CD4-positive, alpha-beta T cell treated with Interleukin-10 for 1 hour (primary cell): ENCODE results near the gene DNM2.
A peak's percentile ranks its signal among the peaks of the same experiment; 100 is the strongest.
"Not testable (repeated sequence)": the region's sequence is repeated elsewhere in the genome, so short reads cannot be mapped to it uniquely, and the experiment has no call there.

Experiments
- DNase-seq: peaks from one replicate; pipeline ENCODE4 v3.0.0-alpha.2; 2020

The DNM2 gene

DNA sequence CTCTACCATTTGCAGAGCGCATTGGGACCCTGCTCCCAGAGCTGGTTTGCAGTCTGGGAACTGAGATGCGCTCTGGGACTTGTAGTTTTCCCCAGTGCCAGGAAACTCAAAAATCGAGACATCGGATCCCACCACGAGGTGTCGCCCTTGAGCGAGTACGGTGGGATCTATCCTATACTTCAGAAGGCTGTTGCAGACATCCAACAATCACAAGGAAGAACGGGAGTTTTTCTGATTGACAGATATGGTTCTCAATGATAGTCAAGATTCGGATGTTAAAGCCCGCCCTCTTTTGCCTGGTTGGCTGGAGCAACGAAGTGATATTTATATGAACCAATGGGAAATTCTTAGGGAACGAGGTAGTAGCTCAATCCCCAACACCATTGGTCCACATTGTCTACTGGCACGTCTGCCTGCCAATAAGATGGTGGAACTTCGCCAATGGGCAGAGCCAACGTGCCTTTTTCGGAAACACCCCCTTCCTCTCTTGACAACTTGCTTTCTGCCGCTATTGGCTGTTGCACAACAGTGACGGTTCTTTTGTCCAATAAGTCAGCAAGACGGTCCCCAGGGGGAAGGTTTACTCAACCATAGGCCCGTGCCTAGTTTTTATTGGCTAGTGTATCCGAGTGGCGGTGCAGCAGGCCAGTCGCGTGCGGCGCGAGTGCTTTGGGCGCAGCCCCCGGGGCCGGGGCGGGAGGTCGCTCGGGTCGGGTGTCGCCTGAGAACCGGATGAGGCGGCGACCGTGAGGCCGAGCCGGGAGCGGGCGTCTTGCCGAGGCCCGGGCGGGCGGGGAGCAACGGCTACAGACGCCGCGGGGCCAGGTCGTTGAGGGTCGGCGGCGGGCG, at the start of gene DNM2:
Gene DNM2, plus strand, starts transcription at position 724 of the 849 bp plus-strand sequence. CDS start 164 bp downstream, outside the sequence.
- peak; percentile 100 for DNase-seq

DNA sequence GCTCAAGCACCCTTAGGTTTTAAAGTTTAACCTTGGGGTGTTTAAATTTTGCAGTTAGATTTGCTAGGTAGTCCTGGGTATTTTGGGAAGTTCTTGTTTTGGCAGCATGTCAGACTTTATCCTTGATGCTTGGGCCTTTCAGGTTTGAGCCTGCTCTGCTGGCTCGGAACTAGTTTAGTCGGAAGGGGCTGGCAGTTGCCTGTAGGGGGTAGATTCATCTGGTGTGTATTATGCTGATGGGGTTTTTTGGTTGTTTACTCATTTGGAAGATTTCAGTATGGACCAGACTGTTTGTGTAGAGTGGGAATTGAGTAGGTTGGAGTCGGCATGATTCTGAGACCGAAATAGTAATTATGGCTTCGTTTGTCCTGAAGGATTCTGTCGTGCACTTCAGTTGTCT, 48.6 kb upstream of the DNM2 start:
- no peak for DNase-seq

DNA sequence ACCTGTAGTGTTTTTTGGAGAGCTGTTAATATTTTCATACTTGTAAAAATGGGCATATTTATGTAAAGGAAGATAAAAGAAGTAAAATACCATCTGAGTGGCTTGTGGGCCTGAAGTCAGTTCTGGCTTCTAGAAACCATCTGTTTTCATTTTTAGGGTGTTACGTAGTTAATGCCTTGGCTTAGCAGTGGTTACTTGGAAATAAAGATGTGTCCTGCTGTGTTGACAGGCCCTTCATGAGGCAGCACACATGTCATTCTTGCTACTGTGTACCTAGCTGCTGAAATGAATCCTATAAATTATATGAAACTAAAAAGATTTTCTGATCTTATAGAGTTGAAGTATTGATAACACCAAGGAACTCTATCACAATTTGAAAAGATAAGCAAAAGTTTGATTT, 47.7 kb upstream of the DNM2 start:
- no peak for DNase-seq

DNA sequence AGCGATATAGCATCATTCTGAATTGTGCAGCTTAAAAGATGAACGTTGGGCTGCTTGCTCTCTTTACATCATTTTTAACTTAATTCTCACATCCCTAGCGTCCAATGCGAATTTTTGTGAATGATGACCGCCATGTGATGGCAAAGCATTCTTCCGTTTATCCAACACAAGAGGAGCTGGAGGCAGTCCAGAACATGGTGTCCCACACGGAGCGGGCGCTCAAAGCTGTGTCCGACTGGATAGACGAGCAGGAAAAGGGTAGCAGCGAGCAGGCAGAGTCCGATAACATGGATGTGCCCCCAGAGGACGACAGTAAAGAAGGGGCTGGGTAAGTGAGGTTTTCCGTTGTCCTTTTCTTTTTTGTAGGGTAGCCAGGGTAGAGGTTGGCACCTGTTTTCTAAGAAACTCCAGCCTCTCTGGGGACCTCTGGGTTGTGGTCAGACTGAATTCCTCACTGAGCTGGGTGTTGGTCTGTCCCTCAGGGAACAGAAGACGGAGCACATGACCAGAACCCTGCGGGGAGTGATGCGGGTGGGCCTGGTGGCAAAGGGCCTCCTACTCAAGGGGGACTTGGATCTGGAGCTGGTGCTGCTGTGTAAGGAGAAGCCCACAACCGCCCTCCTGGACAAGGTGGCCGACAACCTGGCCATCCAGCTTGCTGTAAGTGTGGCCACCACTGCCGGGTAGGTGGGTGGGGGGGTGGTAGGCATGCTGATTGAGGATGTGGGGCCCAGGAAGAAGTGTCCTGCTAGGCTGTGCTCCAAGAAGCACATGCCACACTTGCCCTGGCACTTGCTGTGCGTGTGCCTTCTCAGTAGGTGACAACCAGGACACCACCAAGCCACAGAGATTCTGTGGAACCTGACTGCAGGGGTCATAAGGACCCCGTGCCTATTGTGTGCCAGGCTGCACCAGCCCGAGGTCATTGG, 46.7 kb upstream of the DNM2 start:
- no peak for DNase-seq

DNA sequence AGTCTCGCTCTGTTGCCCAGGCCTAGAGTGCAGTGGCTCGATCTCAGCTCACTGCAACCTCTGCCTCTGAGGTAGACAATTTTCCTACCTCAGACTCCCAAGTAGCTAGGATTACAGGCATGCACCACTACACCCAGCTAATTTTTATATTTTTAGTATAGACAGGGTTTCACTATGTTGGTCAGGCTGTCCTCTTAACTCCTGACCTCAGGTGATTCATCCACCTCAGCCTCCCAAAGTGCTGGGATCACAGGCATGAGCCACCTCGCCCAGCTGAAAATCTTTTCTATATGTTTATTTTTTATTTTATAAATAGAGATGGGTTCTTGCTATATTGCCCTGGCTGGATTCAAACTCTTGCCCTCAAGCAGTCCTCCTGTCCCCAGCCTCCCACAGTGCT, 46.0 kb upstream of the DNM2 start:
- not testable (repeated sequence) for DNase-seq

DNA sequence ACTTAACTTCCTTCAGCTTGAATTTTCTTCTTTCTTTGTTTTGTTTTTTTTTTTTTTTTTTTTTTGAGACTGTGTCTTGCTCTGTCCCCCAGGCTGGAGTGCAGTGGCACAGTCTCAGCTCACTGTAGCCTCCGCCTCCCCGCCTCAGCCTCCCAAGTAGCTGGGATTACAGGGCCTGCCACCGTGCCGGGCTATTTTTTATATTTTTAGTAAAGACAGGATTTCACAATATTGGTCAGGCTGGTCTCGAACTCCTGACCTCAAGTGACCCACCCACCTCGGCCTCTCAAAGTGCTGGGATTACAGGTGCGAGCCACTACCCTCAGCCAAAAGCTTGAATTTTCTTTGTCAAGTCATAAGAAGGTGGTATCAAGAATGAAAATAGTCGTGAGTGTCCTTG, 42.7 kb upstream of the DNM2 start:
- not testable (repeated sequence) for DNase-seq

DNA sequence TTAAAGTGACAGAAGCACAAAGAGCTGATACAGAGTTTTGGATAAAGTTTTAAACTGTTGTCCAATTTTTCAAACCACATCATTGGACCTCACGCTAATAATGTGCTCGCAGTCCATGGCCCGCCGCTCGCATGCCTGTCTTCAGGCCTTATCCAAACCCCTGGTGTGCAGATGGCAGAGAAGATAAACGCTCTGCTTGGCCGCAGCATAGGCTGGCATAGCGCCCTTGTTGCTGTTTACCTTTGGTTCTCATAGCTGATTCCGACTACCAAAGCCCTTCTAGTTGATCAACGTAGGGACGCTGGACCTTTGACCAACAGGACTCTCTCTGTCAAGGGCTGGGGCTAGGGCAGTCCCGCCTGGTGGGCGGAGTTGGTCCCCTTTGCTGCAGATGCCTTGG, 40.1 kb upstream of the DNM2 start:
- DNase-seq = no peak

DNA sequence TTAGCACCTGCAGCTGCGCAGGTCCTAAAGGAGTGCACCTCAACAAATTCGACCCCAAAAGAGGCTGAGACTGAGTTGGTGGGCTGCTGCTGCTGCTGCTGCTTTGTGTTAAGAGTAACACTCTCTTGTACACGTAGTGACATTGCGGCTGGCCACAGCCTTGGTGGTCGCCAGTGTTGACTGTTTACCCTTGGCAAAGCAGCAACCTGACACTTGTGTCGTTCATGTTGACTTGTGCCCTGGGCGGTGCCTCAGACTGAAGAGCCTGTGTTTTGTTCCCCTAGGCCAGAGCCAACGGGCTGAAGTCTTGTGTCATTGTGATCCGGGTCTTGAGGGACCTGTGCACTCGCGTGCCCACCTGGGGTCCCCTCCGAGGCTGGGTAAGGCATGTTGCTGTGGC, 39.1 kb upstream of the DNM2 start:
- DNase-seq = no peak

DNA sequence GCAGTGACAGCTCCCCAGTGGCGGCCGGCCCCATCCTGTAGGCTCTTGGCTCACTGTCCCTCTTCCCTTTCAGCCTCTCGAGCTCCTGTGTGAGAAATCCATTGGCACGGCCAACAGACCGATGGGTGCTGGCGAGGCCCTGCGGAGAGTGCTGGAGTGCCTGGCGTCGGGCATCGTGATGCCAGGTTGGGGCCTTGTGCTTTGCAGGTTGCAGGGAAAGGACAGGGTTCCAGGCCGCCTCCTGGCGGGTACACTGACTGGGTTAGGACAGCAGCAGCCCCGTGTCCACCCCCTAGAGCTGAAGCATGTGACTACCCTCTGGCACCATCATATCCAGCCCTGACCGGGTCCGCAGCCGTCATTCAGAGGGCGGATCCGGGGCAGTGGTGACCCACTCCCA, 38.1 kb upstream of the DNM2 start:
- DNase-seq = no peak

DNA sequence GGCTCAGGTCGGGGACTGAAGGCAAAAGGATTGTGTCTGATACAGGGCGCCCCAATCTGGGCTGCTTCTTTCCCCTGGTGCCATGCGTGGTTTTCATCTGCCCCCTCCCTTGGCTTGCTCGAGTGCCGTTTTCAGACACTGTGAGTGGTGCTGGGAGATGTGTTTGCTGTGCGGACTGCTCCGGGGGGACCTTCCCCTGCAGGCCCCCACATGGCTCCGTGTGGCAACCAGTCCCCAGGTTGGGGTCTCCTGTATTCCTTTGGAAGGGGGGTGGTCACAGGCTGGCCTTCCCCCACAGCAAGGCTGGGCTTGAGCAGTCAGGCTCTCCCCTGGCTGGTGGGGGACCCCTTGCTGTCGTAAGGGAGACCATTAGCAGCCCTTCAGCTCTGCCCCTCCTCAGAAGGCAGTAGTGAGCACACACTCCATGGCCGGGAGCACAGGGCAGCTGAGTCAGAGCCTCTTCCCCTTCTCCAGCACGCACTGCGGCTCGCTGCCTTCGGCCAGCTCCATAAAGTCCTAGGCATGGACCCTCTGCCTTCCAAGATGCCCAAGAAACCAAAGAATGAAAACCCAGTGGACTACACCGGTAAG, 37.2 kb upstream of the DNM2 start:
- DNase-seq = no peak

DNA sequence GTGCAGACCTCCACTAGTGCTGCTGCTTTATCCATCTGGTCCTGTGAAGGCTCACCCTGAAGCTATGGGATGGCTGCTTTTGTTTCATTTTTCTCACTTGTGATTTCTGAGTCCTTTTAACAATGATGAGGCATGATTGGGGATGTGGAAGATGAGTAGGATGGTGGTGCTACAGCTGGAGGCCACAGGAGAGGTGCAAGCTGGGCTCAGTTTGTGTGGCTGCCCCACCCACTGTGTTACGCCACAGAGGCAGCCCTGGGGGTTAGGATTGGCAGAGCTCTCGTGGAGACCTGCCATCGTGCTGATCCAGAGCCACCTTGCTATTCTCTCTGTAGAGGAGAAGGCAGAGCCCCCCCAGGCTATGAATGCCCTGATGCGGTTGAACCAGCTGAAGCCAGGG, 36.2 kb upstream of the DNM2 start:
- DNase-seq = no peak

DNA sequence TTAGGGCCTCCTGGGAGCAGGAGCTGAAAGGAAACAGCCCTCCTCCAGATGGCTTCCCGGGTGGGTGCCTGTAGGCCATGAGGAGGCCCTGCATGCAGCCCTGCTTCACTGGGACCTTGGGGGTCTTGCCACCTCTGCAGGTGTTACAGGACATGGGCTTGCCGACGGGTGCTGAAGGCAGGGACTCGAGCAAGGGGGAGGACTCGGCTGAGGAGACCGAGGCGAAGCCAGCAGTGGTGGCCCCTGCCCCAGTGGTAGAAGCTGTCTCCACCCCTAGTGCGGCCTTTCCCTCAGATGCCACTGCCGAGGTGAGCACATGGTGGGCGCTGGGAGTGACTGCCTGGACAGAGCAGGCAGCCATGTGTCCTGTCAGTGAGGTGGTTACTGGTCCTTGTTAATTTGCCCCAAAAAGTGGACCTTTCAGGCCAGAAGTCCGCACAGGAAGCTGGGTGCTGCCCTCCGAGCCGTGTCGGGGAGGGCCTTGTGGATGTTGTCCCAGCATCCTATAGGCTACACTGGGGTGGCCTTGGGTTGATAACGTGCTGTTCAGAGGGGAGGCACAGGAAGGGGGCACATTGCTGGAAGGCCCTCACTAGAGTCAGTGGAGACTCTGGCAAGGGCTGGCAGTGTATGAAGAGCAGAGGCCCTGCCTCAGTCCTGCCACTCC, 35.3 kb upstream of the DNM2 start:
- DNase-seq = no peak

DNA sequence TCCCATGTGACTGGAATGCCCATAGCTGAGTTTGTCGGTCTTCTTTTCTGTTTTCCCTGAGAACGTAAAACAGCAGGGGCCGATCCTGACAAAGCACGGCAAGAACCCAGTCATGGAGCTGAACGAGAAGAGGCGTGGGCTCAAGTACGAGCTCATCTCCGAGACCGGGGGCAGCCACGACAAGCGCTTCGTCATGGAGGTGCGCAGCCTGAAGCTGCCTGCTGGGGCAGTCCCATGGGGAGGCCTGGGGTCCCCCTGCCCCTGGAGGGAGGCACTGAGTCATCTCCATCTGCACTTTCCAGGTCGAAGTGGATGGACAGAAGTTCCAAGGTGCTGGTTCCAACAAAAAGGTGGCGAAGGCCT, 34.8 kb upstream of the DNM2 start:
- no peak for DNase-seq

DNA sequence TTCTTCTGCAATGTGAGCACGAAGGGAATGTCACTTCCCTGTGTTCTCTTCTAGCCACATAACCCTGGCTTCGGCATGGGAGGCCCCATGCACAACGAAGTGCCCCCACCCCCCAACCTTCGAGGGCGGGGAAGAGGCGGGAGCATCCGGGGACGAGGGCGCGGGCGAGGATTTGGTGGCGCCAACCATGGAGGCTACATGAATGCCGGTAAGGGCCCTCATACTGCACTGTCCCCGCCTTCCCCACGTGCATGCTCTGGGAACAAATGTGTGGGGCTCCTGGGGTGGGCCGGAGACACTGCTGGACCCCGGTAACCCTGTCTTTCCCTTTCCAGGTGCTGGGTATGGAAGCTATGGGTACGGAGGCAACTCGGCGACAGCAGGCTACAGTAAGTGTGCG, 34.3 kb upstream of the DNM2 start:
- DNase-seq = no peak

DNA sequence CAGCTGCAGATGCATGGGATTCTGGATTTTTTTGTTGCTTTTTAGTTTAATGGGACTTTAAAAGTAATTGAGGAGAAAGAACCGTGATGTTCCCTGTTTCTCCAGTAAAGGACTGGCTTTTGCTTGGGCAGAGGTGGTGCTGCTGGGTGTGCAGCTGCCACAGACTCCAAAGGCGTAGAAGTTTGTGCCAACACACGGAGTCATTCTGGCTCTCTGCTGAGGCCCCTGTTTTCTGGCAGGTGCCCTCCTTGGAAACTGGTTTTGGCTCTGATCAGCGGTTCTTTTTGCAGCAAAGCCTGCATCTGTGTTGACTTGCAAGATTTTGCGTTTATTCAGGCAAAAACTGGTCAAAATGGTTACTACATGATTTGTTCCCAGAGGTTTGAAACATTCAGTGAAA, 32.7 kb upstream of the DNM2 start:
- no peak for DNase-seq

DNA sequence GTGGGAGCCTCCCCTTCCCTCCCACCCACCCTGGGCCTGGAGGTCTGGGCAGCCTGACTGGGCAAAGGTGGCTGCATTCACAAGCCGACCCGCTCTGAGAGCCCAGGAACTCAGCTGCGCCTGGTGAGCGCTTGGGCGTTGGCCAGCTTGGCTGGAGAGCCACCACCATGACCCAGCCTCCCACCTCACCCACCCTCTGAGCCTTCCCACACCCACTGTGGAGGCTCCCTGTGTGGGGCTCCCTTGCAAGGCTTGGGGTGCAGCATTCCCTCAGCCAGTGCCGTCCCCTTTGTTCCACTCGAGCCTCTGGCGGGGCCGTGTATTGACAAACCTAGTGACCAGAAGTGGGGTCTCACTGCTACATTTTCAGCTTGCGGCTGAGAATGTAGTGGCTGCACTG, 31.7 kb upstream of the DNM2 start:
- DNase-seq = no peak

DNA sequence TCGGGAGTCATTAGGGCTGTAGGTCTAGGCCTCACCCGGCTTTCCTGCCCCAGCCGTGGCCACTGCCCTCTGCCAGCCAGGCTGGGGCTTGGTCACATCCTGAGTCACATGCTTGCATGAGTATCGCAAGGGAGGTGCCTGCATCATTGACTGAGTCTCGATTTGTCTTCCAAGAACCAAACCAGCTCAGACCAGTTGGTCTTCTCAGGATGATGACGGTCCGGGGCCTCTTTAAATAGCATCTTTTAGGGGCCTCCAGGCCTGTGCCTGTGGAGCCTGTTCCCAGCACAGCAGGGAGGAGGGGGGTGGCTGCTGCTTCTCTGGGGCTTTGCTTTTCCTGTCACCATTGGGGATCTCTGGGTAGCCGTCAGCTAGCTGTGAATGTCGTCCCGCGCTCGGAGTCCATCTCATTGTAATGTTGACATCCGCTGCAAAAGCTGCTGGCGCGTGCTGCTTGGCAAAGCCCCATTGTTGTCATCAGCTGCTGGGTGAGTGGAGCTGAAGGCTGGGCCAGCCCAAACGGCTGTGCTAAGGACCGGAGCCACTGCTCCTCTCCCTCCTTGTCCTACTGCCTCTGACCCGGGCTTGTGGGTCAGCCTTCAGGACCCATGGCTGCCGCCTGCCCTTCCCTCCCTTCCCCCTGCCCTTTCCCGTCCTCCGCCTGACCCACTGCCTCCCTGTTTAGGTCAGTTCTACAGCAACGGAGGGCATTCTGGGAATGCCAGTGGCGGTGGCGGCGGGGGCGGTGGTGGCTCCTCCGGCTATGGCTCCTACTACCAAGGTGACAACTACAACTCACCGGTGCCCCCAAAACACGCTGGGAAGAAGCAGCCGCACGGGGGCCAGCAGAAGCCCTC, 31.0 kb upstream of the DNM2 start:
- DNase-seq = no peak

DNA sequence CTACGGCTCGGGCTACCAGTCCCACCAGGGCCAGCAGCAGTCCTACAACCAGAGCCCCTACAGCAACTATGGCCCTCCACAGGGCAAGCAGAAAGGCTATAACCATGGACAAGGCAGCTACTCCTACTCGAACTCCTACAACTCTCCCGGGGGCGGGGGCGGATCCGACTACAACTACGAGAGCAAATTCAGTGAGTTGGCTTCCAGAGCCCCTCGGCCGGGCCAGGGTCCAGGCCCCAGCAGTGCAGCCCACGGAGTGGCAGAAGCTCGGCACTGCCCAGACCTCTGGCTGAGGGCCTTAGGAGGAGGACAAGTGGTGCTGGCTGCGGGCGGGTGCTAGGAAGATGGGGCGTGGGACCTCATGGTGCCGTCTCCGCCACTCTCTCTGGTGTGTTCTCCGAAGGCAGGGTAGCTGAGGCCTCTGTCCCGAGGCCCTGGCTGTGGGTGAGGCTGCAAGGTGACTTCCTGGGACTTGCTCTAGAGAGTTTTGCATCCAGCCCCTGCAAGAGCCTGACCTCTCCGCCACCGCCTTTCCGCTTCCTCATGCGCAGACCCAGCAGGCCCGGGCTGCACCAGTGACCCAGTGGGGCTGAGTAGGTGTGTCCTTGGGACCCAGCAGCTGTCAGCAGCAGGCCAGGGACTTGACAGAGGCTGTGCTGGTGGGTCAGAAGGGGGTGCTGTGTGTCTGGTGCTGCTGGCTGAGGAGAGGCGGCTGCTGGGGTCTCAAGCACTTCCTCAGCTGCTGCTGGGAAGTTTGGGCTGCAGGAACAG, 30.2 kb upstream of the DNM2 start:
- no peak for DNase-seq

DNA sequence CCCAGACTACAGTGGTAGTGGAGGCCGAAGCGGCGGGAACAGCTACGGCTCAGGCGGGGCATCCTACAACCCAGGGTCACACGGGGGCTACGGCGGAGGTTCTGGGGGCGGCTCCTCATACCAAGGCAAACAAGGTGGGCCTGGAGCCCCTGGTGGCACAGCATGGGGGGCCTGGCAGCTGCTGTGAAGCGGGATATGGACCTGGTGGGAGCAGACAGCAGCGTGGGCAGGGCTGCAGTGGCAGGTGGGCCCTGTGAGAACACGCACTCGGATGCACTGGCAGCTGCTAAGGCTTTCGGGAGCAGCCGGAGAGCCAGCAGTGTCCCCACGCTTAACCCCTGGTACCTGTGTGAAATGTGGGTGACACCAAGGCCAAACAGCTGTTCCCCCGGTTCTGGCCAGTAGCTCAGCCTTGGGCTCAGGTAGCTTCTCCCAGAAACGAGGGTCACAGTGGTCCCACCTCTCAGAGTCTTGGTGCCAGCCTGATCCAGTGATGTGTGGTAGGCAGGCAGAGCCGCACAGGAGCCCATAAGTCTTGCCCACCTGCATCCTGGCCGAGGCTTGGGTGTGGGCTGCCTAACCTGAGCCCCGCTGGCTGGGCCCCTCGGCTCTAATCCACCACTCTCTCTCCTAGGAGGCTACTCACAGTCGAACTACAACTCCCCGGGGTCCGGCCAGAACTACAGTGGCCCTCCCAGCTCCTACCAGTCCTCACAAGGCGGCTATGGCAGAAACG, 29.2 kb upstream of the DNM2 start:
- DNase-seq = no peak

DNA sequence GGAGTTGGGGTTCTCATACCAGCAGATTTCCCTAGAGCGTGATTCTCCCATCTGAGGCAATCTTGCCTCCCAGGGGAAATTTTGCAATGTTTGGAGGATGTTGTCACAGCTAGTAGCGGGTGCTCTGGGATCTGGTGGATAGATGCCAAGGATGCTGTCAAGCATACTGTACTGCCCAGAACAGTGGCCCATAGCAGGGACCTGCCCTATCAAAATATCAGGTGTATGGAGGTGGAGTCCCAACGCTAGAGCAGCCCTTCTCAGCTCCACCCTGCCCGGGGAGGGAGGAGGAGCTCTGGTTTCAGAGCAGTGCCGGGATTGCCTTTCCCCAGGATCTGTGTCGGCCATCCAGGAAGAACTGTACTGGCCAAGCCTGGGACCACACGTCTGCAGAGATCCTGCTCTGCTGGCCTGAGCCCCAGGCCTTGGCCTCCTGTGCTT, 27.5 kb upstream of the DNM2 start:
- no peak for DNase-seq
